Pancreas (tissue), 10 donors: ENCODE data around the gene SLC27A4. TPM values are rescaled to one million over a fixed set of nuclear protein-coding genes. Genes with fewer than 3 reads are reported as not detected.

Experiments used
- ATAC-seq, 4 donors: fragments of 200-7000 bp; cut with Tn5 transposase; one replicate each; pipeline versions ENCODE4 v1.8.0 to v1.9.1; 2020; ENCODE audit warnings: mild to moderate bottlenecking in 4 of 4, moderate library complexity in 4 of 4
- DNase-seq, 6 donors: peaks; one replicate each; pipeline ENCODE4 v3.0.0-alpha.2; 2020
- FAIRE-seq: peaks from 2 replicates; lab custom pipeline; 2012; peaks lifted over from hg19 to GRCh38; lab: Jason Lieb, UNC
- H3K27ac ChIP-seq, 4 donors: fragments of 200-600 bp; sonication (generic); 1 replicate in 3 of 4; 2 replicates in 1 of 4; pipeline versions ENCODE4 v1.5.0 to v1.8.0; 2020
- H3K27me3 ChIP-seq, 4 donors: fragments of 200-600 bp; one replicate each; pipeline ENCODE4 v1.8.0; 2021
- H3K36me3 ChIP-seq, 3 donors: fragments of 200-600 bp; sonication (generic) in 1 of 3; one replicate each; pipeline versions ENCODE4 v1.5.0 to v1.8.0; 2020 to 2021
- H3K4me1 ChIP-seq, 3 donors: fragments of 200-600 bp; one replicate each; pipeline ENCODE4 v1.8.0; 2021
- H3K4me3 ChIP-seq, 4 donors: fragments of 200-600 bp; sonication (generic) in 2 of 4; one replicate each; pipeline versions ENCODE4 v1.5.0 to v1.8.0; 2020 to 2021
- H3K9me3 ChIP-seq, 4 donors: fragments of 200-600 bp; one replicate each; pipeline ENCODE4 v1.8.0; 2021
- WGBS, 2 donors: extraction: QIAGEN DNeasy Blood & Tissue Kit; methylation state at CpG; one replicate each; pipeline ENCODE4 v1.1.7; 2013; 5-methylcytosine and 5-hydroxymethylcytosine counted together
- intact Hi-C, 3 donors: fragments of 100-400 bp; cut with DNase I; formaldehyde crosslinking; loops; one replicate each; pipeline versions ENCODE4 v1.11.1 to v1.14.2; 2022
- polyA plus RNA-seq, 2 donors: library from polyadenylated mRNA; stranded (reverse); fragments of 200-250 nt; gene quantifications; one replicate each; pipeline ENCODE4 v1.2.3, GENCODE V29; 2013
- total RNA-seq, 6 donors: library from RNA; stranded (reverse); fragmentation: NEBNext Ultra II Directional in 4 of 6; extraction: Animal tissue kit (Norgen Biotek cat#: 25700) in 4 of 6; gene quantifications; one replicate each; pipeline versions ENCODE4 v1.2.1 to v1.2.4, GENCODE V29; 2021 to 2023
- TF ChIP-seq, protein P1 (sequence below), 4 donors: fragments of 200-600 bp; sonication (generic) in 3 of 4; IDR thresholded peaks; one replicate each; pipeline versions ENCODE4 v1.5.0 to v1.8.0; 2021; ENCODE audit warnings: antibody characterized with exemption in 4 of 4
- donor health status: healthy with polysubstance abuse.
- donor health status: DM: no; HTN: no; CAD: no; lungs with moderate emphysema.
- donor health status: DM: no; HTN: no; CAD: no.
- donor health status: control.
- donor health status: control.
- donor health status: Bipolar disorder and iron deficiency.
- donor health status: DM: yes; HTN: yes; CAD: no.
- donor health status: DM: no; HTN: no; CAD: no.
- donor health status: DM: no; HTN: no; CAD: no.
- donor health status: DM: yes; HTN: yes; CAD: no.

The SLC27A4 gene
- total and polyA plus RNA-seq, 8 donors = 9.6 to 32.9 (median 13.2) TPM

DNA sequence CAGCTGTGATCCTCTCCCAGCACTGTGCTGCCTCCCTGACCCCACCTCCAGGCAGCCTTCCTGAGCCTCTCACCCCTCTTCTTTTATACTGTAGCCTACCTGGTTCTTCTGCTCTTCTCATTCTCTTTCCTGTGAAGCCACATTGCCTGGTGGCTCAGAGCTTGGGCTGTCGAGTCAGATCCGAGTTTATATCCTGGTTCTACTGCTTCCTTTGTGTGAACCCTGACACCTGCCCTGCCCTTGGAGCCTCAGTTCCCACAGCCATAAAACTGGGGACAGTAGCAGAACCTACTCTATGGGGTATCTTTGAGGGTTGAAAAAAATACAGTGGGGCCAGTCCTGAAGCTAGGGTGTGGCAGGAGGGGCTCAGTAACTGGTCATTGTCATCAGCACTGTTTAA is 8.8 kb downstream of the SLC27A4 start:
- H3K4me1 ChIP-seq = no peaks in the 10 kb centered on the region
- peaks cover 4 to 39% (median 9%) of the 10 kb centered on the region in 3 donors for H3K36me3 ChIP-seq
- no peak overlapping the region for H3K27ac ChIP-seq
- no peaks in the 10 kb centered on the region for H3K9me3 ChIP-seq
- 85 to 90% methylated on average over 2 of the region's 2 CpGs for WGBS, 2 donors
- ATAC-seq (no peak), DNase-seq (no peak), FAIRE-seq (no peak)
- TF ChIP-seq, protein P1, sequence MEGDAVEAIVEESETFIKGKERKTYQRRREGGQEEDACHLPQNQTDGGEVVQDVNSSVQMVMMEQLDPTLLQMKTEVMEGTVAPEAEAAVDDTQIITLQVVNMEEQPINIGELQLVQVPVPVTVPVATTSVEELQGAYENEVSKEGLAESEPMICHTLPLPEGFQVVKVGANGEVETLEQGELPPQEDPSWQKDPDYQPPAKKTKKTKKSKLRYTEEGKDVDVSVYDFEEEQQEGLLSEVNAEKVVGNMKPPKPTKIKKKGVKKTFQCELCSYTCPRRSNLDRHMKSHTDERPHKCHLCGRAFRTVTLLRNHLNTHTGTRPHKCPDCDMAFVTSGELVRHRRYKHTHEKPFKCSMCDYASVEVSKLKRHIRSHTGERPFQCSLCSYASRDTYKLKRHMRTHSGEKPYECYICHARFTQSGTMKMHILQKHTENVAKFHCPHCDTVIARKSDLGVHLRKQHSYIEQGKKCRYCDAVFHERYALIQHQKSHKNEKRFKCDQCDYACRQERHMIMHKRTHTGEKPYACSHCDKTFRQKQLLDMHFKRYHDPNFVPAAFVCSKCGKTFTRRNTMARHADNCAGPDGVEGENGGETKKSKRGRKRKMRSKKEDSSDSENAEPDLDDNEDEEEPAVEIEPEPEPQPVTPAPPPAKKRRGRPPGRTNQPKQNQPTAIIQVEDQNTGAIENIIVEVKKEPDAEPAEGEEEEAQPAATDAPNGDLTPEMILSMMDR (IDR thresholded peaks at IDR 0.05) = no peak
- intact Hi-C loops = loop anchor here in 1 of 3 donors (10.0 kb wide), 1 partner anchor 54 kb away; no protein-coding TSS in a partner anchor
- H3K4me3 ChIP-seq = no peak overlapping the region
- H3K27me3 ChIP-seq = no peaks in the 10 kb centered on the region

DNA sequence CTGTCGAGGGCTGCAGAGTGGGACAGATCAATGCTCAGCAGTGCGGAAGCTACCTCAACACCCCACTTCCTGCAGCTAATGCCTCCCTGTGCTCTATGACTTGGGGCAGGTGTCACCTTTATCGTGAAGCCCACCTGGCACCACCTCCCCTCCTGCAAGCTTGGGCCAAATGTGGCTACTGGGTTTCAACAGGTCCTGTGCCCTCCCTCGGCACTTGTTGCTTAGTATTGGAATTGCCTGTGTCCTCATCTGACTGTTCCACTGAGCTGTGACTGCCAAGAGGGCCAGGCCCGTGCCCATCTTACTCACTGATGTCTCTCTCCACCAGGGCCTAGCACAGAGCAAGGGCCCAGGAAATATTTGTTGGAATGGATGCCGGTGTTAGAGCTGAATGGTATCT is 9.4 kb downstream of the SLC27A4 start:
- TF ChIP-seq, protein P1 (IDR thresholded peaks at IDR 0.05) = no peak
- Histone ChIP-seq H3K27me3 (no peaks in the 10 kb centered on the region), H3K36me3 (peaks cover 0 to 35% (median 9%) of the 10 kb centered on the region in 3 donors), H3K27ac (no peak overlapping the region), H3K4me1 (no peaks in the 10 kb centered on the region), H3K4me3 (no peak overlapping the region), H3K9me3 (no peaks in the 10 kb centered on the region)
- ATAC-seq (no peak), FAIRE-seq (no peak), DNase-seq (no peak)
- intact Hi-C loops = loop anchor here in 1 of 3 donors (10.0 kb wide), 1 partner anchor 55 kb away; no protein-coding TSS in a partner anchor
- 92 to 97% methylated on average over 6 of the region's 6 CpGs for WGBS, 2 donors

DNA sequence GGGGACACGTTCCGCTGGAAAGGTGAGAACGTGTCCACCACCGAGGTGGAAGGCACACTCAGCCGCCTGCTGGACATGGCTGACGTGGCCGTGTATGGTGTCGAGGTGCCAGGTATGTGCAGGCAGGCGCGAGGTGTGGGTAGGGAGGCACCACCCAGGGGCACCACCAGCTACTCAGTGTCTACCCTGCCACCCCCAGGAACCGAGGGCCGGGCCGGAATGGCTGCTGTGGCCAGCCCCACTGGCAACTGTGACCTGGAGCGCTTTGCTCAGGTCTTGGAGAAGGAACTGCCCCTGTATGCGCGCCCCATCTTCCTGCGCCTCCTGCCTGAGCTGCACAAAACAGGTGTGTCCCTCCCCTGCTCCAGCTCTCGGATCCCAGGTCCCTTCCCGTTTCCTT is 15.1 kb downstream of the SLC27A4 start:
- Histone ChIP-seq H3K4me3 (no peak overlapping the region), H3K9me3 (no peaks in the 10 kb centered on the region), H3K27ac (no peak overlapping the region), H3K4me1 (no peaks in the 10 kb centered on the region), H3K36me3 (no peaks in the 10 kb centered on the region), H3K27me3 (no peaks in the 10 kb centered on the region)
- no peak for ATAC-seq
- TF ChIP-seq, protein P1 (IDR thresholded peaks at IDR 0.05) = no peak
- 92 to 97% methylated on average over 19 of the region's 19 CpGs for WGBS, 2 donors
- no peak for FAIRE-seq
- intact Hi-C loops = no loop called here
- DNase-seq = no peak

DNA sequence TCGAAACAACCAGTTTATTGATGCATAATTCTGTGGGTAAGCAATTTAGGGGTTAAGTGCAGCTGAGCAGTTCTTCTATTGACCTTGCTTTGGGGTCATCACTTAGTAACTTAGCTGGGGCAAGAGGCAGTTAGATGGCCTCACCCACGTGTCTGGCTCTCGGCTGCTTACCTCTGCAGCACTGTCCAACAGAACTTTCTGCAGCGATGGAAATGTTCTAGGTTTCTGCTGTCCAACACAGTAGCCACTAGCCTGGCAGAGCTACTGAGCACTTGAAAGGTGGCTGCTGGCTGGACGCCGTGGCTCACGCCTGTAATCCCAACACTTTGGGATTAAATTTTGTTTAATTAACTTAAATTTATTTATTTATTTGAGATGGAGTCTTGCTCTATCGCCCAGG is 17.8 kb downstream of the SLC27A4 start:
- FAIRE-seq (no peak), DNase-seq (no peak), ATAC-seq (no peak)
- H3K27me3 ChIP-seq = no peaks in the 10 kb centered on the region
- H3K4me1 ChIP-seq = peaks cover 0 to 7% (median 6%) of the 10 kb centered on the region in 3 donors
- no peaks in the 10 kb centered on the region for H3K36me3 ChIP-seq
- intact Hi-C loops = no loop called here
- TF ChIP-seq, protein P1 (IDR thresholded peaks at IDR 0.05) = no peak
- WGBS, 2 donors = 81 to 82% methylated on average over 8 of the region's 8 CpGs
- H3K4me3 ChIP-seq = no peak overlapping the region
- no peak overlapping the region for H3K27ac ChIP-seq
- H3K9me3 ChIP-seq = no peaks in the 10 kb centered on the region

DNA sequence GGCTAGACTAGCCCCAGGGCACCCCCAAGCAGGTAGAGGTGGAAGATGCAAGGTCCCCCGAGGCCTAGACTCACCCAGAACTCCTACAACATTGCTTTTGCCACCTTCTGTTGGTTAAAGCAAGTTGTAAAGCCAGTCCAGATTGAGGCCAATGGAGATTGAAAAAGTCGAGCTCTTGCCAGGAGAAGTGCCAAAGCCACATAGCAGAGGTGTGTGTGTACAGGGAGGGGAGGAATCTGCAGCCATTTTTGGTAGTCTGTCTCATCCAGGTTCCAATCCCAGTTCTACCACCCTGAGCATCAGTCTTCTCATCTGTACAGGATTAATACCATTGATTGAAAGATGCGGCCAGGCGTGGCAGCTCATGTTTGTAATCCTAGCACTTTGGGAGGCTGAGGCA is 18.5 kb downstream of the SLC27A4 start:
- ATAC-seq = no peak
- no peak for FAIRE-seq
- Histone ChIP-seq H3K9me3 (no peaks in the 10 kb centered on the region), H3K36me3 (no peaks in the 10 kb centered on the region), H3K4me3 (no peak overlapping the region), H3K27me3 (no peaks in the 10 kb centered on the region), H3K4me1 (peaks cover 0 to 7% (median 6%) of the 10 kb centered on the region in 3 donors), H3K27ac (no peak overlapping the region)
- TF ChIP-seq, protein P1 (IDR thresholded peaks at IDR 0.05) = no peak
- 79 to 80% methylated on average over 4 of the region's 4 CpGs for WGBS, 2 donors
- DNase-seq = no peak
- intact Hi-C loops = no loop called here
